Smooth muscle cell of the umbilical artery (primary cell): Measurements from ENCODE around the gene SIGLEC7. TPM values are rescaled to one million over a fixed set of nuclear protein-coding genes. Genes with fewer than 3 reads are reported as not detected.

Experiments used
- total RNA-seq: library from RNA; depleted of rRNA; stranded (reverse); fragments of >200 nt; gene quantifications from 2 replicates; pipeline ENCODE4 v1.2.3, GENCODE V29; 2014

SIGLEC7 gene
- not detected in 2 replicates for total RNA-seq

DNA sequence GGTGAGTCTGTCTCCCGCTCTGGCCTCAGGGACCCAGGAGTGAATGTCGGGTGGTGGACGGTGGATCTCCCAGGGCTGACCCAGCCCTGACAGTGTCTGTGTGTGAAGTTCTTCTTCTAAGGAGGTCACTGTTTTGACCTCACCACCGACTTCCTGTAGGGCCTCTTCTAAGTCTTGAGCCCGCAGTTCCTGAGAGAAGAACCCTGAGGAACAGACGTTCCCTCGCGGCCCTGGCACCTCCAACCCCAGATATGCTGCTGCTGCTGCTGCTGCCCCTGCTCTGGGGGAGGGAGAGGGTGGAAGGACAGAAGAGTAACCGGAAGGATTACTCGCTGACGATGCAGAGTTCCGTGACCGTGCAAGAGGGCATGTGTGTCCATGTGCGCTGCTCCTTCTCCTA lies at the start of gene SIGLEC7:
TSS of gene SIGLEC7 (plus strand) at position 183 of the 400 bp plus-strand sequence. CDS start at position 252, 69 bp downstream.

DNA sequence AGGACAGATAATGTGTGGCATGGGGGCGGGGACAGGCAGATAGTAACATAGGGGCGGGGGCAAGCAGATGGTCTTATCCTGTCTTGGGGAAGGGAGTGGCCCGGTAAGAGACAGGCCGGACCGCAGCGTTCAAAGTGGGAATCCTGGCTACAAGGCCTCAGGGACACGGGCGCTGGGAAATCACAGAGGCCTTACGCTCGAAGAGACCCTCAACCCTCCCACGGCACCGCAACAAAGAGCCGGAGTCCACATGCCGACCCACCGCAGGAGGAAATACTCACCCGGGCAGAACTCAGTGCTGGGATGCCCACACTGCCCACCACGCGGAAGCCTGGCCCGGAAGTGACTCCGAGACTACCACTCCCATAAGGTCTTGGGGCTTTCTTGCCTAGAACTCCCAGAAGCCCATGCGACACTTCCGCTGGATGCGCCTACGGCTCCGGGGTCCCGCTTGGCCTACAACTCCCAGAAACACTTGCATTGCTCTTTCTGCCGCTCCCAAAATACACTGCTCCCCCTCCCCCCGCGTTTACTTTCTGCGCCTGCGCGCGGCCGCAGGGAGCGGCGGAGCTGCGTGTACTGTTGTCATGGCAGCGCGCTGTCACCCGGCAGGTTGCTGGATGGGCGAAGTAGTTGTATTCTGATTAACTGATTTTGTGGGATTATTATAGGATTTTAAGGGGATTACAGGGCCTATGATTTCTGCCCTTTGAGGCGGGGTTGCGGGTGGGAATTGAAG lies 33.9 kb upstream of the SIGLEC7 start, which contains the start of gene CTU1:
TSS of gene CTU1 (minus strand) at position 344 of the 739 bp plus-strand sequence. CDS start 3,840 bp downstream, outside the sequence.

DNA sequence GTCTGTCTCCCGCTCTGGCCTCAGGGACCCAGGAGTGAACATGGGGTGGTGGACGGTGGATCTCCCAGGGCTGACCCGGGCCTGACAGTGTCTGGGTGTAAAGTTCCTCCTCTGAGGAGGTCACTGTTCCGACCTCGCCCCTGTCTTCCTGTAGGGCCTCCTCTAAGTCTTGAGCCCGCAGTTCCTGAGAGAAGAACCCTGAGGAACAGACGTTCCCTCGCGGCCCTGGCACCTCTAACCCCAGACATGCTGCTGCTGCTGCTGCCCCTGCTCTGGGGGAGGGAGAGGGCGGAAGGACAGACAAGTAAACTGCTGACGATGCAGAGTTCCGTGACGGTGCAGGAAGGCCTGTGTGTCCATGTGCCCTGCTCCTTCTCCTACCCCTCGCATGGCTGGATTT lies 17.4 kb upstream of the SIGLEC7 start, which contains the start of gene SIGLEC9:
TSS of gene SIGLEC9 (plus strand) at position 178 of the 400 bp plus-strand sequence. CDS start at position 247, 69 bp downstream.

Other genes with a start within 250 kb of the SIGLEC7 start
- not detected in 2 replicates for gene KLK4, start 230.9 kb upstream of the SIGLEC7 start, total RNA-seq
- gene KLK5, start 189.3 kb upstream of the SIGLEC7 start, total RNA-seq, result not detected in 2 replicates
- gene KLK6, start 172.7 kb upstream of the SIGLEC7 start, total RNA-seq, result not detected in 2 replicates
- not detected in 2 replicates for gene KLK7, start 158.4 kb upstream of the SIGLEC7 start, total RNA-seq
- not detected in 2 replicates for gene KLK8, start 140.7 kb upstream of the SIGLEC7 start, total RNA-seq
- gene KLK10, start 122.6 kb upstream of the SIGLEC7 start, total RNA-seq, result not detected in 2 replicates
- gene KLK11, start 115.7 kb upstream of the SIGLEC7 start, total RNA-seq, result not detected in 2 replicates
- not detected in 2 replicates for gene KLK12, start 107.3 kb upstream of the SIGLEC7 start, total RNA-seq
- not detected in 2 replicates for gene KLK13, start 77.2 kb upstream of the SIGLEC7 start, total RNA-seq
- not detected in 2 replicates for gene KLK14, start 59.4 kb upstream of the SIGLEC7 start, total RNA-seq
- 8.6 and 8.7 TPM in 2 replicates for gene CTU1, start 33.9 kb upstream of the SIGLEC7 start, total RNA-seq
- not detected in 2 replicates for gene SIGLEC9, start 17.4 kb upstream of the SIGLEC7 start, total RNA-seq
- gene CD33, start 82.8 kb downstream of the SIGLEC7 start, total RNA-seq, result not detected in 2 replicates
- not detected in 2 replicates for gene SIGLECL1, start 108.8 kb downstream of the SIGLEC7 start, total RNA-seq
- 0.05 TPM in 1 of 2 replicates, not detected in the other for gene IGLON5, start 169.3 kb downstream of the SIGLEC7 start, total RNA-seq
- gene VSIG10L, start 199.8 kb downstream of the SIGLEC7 start, total RNA-seq, result 0.89 and 1.4 TPM in 2 replicates
- gene ETFB, start 224.1 kb downstream of the SIGLEC7 start, total RNA-seq, result 58.8 and 149 TPM in 2 replicates
- not detected in 2 replicates for gene CLDND2, start 226.7 kb downstream of the SIGLEC7 start, total RNA-seq
- not detected in 2 replicates for gene NKG7, start 230.4 kb downstream of the SIGLEC7 start, total RNA-seq
- not detected in 2 replicates for gene LIM2, start 245.7 kb downstream of the SIGLEC7 start, total RNA-seq
- gene C19orf84, start 248.3 kb downstream of the SIGLEC7 start, total RNA-seq, result not detected in 2 replicates